Measurements from ENCODE around the gene RALGPS2. TPM values are rescaled to one million over a fixed set of nuclear protein-coding genes. Genes with fewer than 3 reads are reported as not detected.

RALGPS2 gene
- total and polyA plus RNA-seq, 12 donors: 2.5 to 36.7 (median 12.9) TPM

GRCh38 chr1:178928041-178928440, 203.0 kb downstream of the RALGPS2 start:
- H3K27me3 ChIP-seq: no peaks in the 10 kb centered on the region
- H3K27ac ChIP-seq: no peak overlapping the region
- no peaks in the 10 kb centered on the region for H3K36me3 ChIP-seq (replicated peaks in 1 of 2)
- H3K4me1 ChIP-seq (replicated peaks in 1 of 2): no peaks in the 10 kb centered on the region
- intact Hi-C loops (cut with DNase I): no loop called here
- H3K9me3 ChIP-seq (replicated peaks in 1 of 3): peaks cover 0 to 5% (median 0%) of the 10 kb centered on the region in 3 donors
- no peak overlapping the region for H3K4me3 ChIP-seq
- no peak for DNase-seq
- WGBS, 4 donors: 88 to 98% (median 96%) methylated on average over 3 to 4 of the region's 4 CpGs
- TF ChIP-seq, protein P1, sequence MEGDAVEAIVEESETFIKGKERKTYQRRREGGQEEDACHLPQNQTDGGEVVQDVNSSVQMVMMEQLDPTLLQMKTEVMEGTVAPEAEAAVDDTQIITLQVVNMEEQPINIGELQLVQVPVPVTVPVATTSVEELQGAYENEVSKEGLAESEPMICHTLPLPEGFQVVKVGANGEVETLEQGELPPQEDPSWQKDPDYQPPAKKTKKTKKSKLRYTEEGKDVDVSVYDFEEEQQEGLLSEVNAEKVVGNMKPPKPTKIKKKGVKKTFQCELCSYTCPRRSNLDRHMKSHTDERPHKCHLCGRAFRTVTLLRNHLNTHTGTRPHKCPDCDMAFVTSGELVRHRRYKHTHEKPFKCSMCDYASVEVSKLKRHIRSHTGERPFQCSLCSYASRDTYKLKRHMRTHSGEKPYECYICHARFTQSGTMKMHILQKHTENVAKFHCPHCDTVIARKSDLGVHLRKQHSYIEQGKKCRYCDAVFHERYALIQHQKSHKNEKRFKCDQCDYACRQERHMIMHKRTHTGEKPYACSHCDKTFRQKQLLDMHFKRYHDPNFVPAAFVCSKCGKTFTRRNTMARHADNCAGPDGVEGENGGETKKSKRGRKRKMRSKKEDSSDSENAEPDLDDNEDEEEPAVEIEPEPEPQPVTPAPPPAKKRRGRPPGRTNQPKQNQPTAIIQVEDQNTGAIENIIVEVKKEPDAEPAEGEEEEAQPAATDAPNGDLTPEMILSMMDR (IDR thresholded peaks at IDR 0.05): no peak
- no peak for TF ChIP-seq POLR2A (IDR thresholded peaks at IDR 0.05)

GRCh38 chr1:178928976-178929375, 203.9 kb downstream of the RALGPS2 start:
- DNase-seq: no peak
- TF ChIP-seq, protein P1 (IDR thresholded peaks at IDR 0.05): no peak
- no peak for TF ChIP-seq POLR2A (IDR thresholded peaks at IDR 0.05)
- Histone ChIP-seq H3K4me1 (replicated peaks in 1 of 2) (peaks cover 0 to under 1% of the 10 kb centered on the region in 2 donors), H3K27ac (no peak overlapping the region), H3K4me3 (no peak overlapping the region), H3K36me3 (replicated peaks in 1 of 2) (no peaks in the 10 kb centered on the region), H3K9me3 (replicated peaks in 1 of 3) (peaks cover 0 to 5% (median 0%) of the 10 kb centered on the region in 3 donors), H3K27me3 (no peaks in the 10 kb centered on the region)
- intact Hi-C loops (cut with DNase I): no loop called here
- WGBS, 4 donors: 66 to 90% (median 84%) methylated on average over 1 of the region's 1 CpG

- H3K27ac ChIP-seq: peak overlapping the region in 2 of 5 donors; percentile 40 to 81
- H3K4me3 ChIP-seq: no peak overlapping the region
- H3K9me3 ChIP-seq (replicated peaks in 1 of 3): no peaks in the 10 kb centered on the region
- no peaks in the 10 kb centered on the region for H3K27me3 ChIP-seq
- intact Hi-C loops (cut with DNase I): no loop called here
- DNase-seq: peak in 6 of 7 donors; percentile 51 to 75 (median 59)
- no peak for TF ChIP-seq POLR2A (IDR thresholded peaks at IDR 0.05)
- TF ChIP-seq, protein P1 (IDR thresholded peaks at IDR 0.05): no peak
- 46 to 54% (median 48%) methylated on average over 9 of the region's 9 CpGs for WGBS, 4 donors
- H3K36me3 ChIP-seq (replicated peaks in 1 of 2): no peaks in the 10 kb centered on the region
- H3K4me1 ChIP-seq (replicated peaks in 1 of 2): peaks cover 0 to 3% of the 10 kb centered on the region in 2 donors
Observed at GRCh38 chr1:178931858-178932551, 207.0 kb downstream of the RALGPS2 start.

- peak overlapping the region in 2 of 5 donors; percentile 54 to 81 for H3K27ac ChIP-seq
- H3K4me3 ChIP-seq: no peak overlapping the region
- no peak for TF ChIP-seq POLR2A (IDR thresholded peaks at IDR 0.05)
- TF ChIP-seq, protein P1 (IDR thresholded peaks at IDR 0.05): no peak
- no peaks in the 10 kb centered on the region for H3K9me3 ChIP-seq (replicated peaks in 1 of 3)
- peaks cover under 1 to 3% of the 10 kb centered on the region in 2 donors for H3K4me1 ChIP-seq (replicated peaks in 1 of 2)
- intact Hi-C loops (cut with DNase I): no loop called here
- no peaks in the 10 kb centered on the region for H3K27me3 ChIP-seq
- WGBS, 4 donors: 79 to 85% (median 83%) methylated on average over 4 of the region's 4 CpGs
- no peaks in the 10 kb centered on the region for H3K36me3 ChIP-seq (replicated peaks in 1 of 2)
- DNase-seq: no peak
Observed at GRCh38 chr1:178932552-178932906, 207.5 kb downstream of the RALGPS2 start.

Measured in adrenal gland (tissue), 12 donors.